Measurements from ENCODE around the gene CALML5. TPM values are rescaled to one million over a fixed set of nuclear protein-coding genes. Genes with fewer than 3 reads are reported as not detected.
"Not testable (repeated sequence)": the region's sequence is repeated elsewhere in the genome, so short reads cannot be mapped to it uniquely, and the experiment has no call there.

Gene CALML5
- total RNA-seq, 1 experiment from 2014 or later, result not detected

DNA sequence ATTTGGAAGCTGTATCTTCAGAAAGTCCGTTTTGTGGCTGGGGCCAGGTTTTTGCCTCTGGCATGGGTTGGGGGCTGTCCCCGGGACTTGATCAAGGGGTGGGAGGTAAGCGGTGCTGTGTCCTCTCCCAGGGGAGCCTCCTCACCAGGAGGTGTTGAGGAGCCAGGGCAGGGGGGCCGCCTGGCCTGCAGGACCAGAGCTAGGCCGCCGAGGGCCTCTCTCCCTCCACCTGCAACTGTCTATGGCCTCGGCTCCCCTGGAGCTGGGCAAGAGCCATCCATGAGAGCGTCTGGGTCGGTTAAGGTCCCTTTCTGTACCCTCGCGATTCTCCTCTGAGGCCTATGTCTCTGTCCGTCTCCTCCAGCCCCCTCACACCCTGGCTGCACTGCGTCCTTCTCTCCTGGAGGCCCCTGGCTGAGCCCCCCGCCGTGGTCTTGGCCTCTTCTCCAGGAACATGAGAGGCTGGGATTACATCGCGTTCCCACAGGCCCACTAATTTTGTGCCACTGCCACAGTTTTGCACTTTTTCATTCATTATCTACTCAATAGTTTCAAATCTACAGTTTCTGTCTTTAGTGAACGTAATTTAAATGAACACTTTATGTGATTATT lies 20.6 kb downstream of the CALML5 start:
- H3K9me3 ChIP-seq (ENCODE audit: low read depth, low read length, poor library complexity, severe bottlenecking), result no peaks in the 10 kb centered on the region
- H3K27ac ChIP-seq (ENCODE audit: low read depth, low read length, poor library complexity, severe bottlenecking), result no peak overlapping the region
- no peaks in the 10 kb centered on the region for H3K36me3 ChIP-seq (ENCODE audit: insufficient read depth, low read length, poor library complexity, severe bottlenecking)
- ChIA-PET CTCF (no interaction called here), POLR2A (ENCODE audit: low non-redundant PET) (no interaction called here)
- H3K27me3 ChIP-seq (replicated peaks; ENCODE audit: insufficient read depth, low read depth, low read length, poor library complexity), result no peaks in the 10 kb centered on the region
- no peaks in the 10 kb centered on the region for H3K4me1 ChIP-seq (ENCODE audit: insufficient read depth, low read length, poor library complexity, severe bottlenecking)
- BruUV-seq (replicated peaks), result no TSS peak
- intact Hi-C loops (cut with micrococcal nuclease; ENCODE audit: unreplicated experiment), result no loop called here
- TF ChIP-seq EZH2 (IDR thresholded peaks at IDR 0.05; ENCODE audit: borderline replicate concordance, low read depth, low read length, poor library complexity, severe bottlenecking), result no peak
- TF ChIP-seq, protein P1, sequence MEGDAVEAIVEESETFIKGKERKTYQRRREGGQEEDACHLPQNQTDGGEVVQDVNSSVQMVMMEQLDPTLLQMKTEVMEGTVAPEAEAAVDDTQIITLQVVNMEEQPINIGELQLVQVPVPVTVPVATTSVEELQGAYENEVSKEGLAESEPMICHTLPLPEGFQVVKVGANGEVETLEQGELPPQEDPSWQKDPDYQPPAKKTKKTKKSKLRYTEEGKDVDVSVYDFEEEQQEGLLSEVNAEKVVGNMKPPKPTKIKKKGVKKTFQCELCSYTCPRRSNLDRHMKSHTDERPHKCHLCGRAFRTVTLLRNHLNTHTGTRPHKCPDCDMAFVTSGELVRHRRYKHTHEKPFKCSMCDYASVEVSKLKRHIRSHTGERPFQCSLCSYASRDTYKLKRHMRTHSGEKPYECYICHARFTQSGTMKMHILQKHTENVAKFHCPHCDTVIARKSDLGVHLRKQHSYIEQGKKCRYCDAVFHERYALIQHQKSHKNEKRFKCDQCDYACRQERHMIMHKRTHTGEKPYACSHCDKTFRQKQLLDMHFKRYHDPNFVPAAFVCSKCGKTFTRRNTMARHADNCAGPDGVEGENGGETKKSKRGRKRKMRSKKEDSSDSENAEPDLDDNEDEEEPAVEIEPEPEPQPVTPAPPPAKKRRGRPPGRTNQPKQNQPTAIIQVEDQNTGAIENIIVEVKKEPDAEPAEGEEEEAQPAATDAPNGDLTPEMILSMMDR (conservative IDR thresholded peaks at IDR 0.05; ENCODE audit: low read depth, low read length), result no peak
- DNase-seq (ENCODE audit: low spot score), result no peak
- no peak overlapping the region for H3K4me3 ChIP-seq (ENCODE audit: low read depth, low read length, poor library complexity, severe bottlenecking)

DNA sequence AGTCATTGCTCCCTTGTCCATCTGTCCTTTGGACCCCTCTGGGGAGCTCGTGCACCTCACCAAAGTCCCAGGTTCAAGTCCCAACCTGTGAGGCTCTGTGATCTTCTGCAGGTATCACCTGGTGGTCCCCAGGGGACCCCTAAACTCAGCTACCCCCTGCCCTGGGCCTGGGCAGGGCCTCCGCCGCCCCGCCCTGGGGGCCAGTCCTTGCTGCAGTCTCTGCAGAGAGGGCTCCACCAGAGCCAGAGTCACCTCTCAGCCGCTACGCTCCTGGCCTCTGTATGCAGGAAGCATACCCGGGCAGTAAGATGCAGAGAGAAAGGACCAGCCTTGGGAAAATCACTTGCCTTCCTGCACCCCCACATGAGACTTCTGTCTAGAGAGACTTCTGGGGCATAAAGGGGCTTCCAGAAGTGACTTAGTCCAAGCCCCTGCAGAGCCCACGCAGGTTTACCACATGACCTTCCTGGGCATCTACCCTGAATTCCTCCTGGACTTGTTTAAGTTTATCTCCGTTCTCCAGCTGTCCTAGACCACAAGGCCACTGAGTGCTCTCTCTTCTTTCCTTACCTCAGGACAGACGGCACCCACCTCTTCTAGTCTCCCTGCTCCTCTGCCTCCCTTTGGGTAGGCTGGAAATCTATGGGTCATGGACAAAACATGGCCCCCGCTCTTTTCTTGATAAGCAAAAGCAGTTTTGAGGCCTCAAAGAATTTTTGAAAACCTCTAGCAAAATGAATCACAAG lies 21.2 kb downstream of the CALML5 start:
- CTCF ChIA-PET, result no interaction called here
- Histone ChIP-seq H3K27ac (ENCODE audit: low read depth, low read length, poor library complexity, severe bottlenecking) (no peak overlapping the region), H3K36me3 (ENCODE audit: insufficient read depth, low read length, poor library complexity, severe bottlenecking) (no peaks in the 10 kb centered on the region), H3K4me3 (ENCODE audit: low read depth, low read length, poor library complexity, severe bottlenecking) (no peak overlapping the region), H3K4me1 (ENCODE audit: insufficient read depth, low read length, poor library complexity, severe bottlenecking) (no peaks in the 10 kb centered on the region), H3K27me3 (replicated peaks; ENCODE audit: insufficient read depth, low read depth, low read length, poor library complexity) (no peaks in the 10 kb centered on the region), H3K9me3 (ENCODE audit: low read depth, low read length, poor library complexity, severe bottlenecking) (no peaks in the 10 kb centered on the region)
- no peak for DNase-seq (ENCODE audit: low spot score)
- intact Hi-C loops (cut with micrococcal nuclease; ENCODE audit: unreplicated experiment), result no loop called here
- TF ChIP-seq EZH2 (IDR thresholded peaks at IDR 0.05; ENCODE audit: borderline replicate concordance, low read depth, low read length, poor library complexity, severe bottlenecking), result no peak
- TF ChIP-seq, protein P1 (conservative IDR thresholded peaks at IDR 0.05; ENCODE audit: low read depth, low read length), result no peak
- POLR2A ChIA-PET (ENCODE audit: low non-redundant PET), result no interaction called here
- BruUV-seq (replicated peaks), result no TSS peak

DNA sequence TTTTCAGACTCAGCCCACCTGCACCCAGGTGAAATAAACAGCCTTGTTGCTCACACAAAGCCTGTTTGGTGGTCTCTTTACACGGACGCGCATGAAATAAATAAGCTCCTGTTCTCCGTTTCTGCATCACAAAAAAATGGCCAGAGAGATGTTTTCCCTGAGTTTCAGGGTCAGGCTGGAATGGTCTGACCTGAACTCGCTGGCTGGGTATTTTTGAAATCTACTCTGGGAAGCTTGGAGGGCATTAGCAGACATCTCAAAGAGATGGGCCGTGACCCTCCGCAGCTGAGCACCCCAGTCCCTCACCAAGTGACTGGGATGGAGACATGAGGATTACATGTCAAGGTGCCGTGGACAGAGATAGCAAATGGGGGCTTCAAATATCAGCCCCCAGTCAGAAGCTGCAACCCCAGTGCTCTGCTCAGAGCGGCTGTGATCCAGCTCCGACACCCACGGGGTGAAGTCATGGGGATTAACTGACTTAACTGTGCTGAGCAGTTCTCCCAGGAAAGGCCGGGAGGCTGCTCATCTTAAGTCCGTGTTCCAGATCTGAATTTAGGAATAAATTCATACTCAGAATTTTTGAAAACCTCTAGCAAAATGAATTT lies 22.3 kb downstream of the CALML5 start:
- no peaks in the 10 kb centered on the region for H3K27me3 ChIP-seq (replicated peaks; ENCODE audit: insufficient read depth, low read depth, low read length, poor library complexity)
- CTCF ChIA-PET, result no interaction called here
- no TSS peak for BruUV-seq (replicated peaks)
- no peaks in the 10 kb centered on the region for H3K4me1 ChIP-seq (ENCODE audit: insufficient read depth, low read length, poor library complexity, severe bottlenecking)
- H3K4me3 ChIP-seq (ENCODE audit: low read depth, low read length, poor library complexity, severe bottlenecking), result no peak overlapping the region
- intact Hi-C loops (cut with micrococcal nuclease; ENCODE audit: unreplicated experiment), result no loop called here
- H3K9me3 ChIP-seq (ENCODE audit: low read depth, low read length, poor library complexity, severe bottlenecking), result no peaks in the 10 kb centered on the region
- TF ChIP-seq, protein P1 (conservative IDR thresholded peaks at IDR 0.05; ENCODE audit: low read depth, low read length), result no peak
- no peak for TF ChIP-seq EZH2 (IDR thresholded peaks at IDR 0.05; ENCODE audit: borderline replicate concordance, low read depth, low read length, poor library complexity, severe bottlenecking)
- POLR2A ChIA-PET (ENCODE audit: low non-redundant PET), result no interaction called here
- H3K36me3 ChIP-seq (ENCODE audit: insufficient read depth, low read length, poor library complexity, severe bottlenecking), result no peaks in the 10 kb centered on the region
- no peak for DNase-seq (ENCODE audit: low spot score)
- no peak overlapping the region for H3K27ac ChIP-seq (ENCODE audit: low read depth, low read length, poor library complexity, severe bottlenecking)

DNA sequence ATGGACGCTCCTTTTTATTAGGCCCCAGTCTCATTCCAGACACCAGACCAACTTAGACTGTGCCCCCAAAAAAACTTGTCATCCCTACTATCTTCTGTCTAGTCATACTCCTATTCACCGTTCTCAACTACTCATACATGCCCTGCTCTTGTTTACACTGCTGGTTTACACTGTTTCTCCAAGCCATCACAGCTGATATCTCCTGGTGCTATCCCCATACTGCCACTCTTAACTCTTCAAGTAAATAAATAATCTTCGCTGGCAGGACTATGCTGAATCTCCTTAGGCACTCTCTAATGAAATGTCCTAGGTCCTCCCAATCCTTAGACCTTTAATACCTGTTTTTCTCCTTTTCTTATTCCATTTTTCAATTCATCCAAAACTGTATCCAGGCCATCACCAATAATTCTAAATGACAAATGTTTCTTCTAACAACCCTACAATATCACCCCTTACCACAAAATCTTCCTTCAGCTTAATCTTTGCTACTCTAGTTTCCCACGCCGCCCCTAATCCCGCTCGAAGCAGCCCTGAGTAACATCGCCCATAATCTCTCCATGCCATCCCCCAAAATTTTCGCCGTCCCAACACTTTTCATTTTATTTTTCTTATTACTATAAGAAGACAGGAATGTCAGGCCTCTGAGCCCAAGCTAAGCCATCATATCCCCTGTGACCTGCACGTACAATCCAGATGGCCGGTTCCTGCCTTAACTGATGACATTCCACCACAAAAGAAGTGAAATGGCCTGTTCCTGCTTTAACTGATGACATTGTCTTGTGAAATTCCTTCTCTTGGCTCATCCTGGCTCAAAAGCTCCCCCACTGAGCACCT lies 23.2 kb downstream of the CALML5 start:
- H3K4me3 ChIP-seq (ENCODE audit: low read depth, low read length, poor library complexity, severe bottlenecking); DNase-seq (ENCODE audit: low spot score); intact Hi-C loops (cut with micrococcal nuclease; ENCODE audit: unreplicated experiment); H3K9me3 ChIP-seq (ENCODE audit: low read depth, low read length, poor library complexity, severe bottlenecking); H3K27ac ChIP-seq (ENCODE audit: low read depth, low read length, poor library complexity, severe bottlenecking); H3K4me1 ChIP-seq (ENCODE audit: insufficient read depth, low read length, poor library complexity, severe bottlenecking); BruUV-seq (replicated peaks); CTCF ChIA-PET; H3K36me3 ChIP-seq (ENCODE audit: insufficient read depth, low read length, poor library complexity, severe bottlenecking); POLR2A ChIA-PET (ENCODE audit: low non-redundant PET); H3K27me3 ChIP-seq (replicated peaks; ENCODE audit: insufficient read depth, low read depth, low read length, poor library complexity): not testable (repeated sequence)

DNA sequence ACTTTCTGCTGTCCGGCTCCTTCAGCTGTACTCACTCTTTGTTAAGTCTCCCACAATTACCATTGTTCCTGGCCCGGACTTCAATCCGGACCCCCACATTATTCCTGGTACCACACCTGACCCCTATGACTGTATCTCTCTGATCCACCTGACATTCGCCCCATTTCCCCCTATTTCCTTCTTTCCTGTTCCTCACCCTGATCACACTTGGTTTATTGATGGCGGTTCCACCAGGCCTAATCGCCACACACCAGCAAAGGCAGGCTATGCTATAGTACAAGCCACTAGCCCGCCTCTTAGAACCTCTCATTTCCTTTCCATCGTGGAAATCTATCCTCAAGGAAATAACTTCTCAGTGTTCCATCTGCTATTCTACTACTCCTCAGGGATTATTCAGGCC lies 24.3 kb downstream of the CALML5 start:
- BruUV-seq (replicated peaks); H3K27me3 ChIP-seq (replicated peaks; ENCODE audit: insufficient read depth, low read depth, low read length, poor library complexity); H3K4me1 ChIP-seq (ENCODE audit: insufficient read depth, low read length, poor library complexity, severe bottlenecking); DNase-seq (ENCODE audit: low spot score); H3K36me3 ChIP-seq (ENCODE audit: insufficient read depth, low read length, poor library complexity, severe bottlenecking); POLR2A ChIA-PET (ENCODE audit: low non-redundant PET); CTCF ChIA-PET; H3K9me3 ChIP-seq (ENCODE audit: low read depth, low read length, poor library complexity, severe bottlenecking); H3K27ac ChIP-seq (ENCODE audit: low read depth, low read length, poor library complexity, severe bottlenecking); intact Hi-C loops (cut with micrococcal nuclease; ENCODE audit: unreplicated experiment); H3K4me3 ChIP-seq (ENCODE audit: low read depth, low read length, poor library complexity, severe bottlenecking): not testable (repeated sequence)

Measured in A673 (cell line).